IgD-negative memory B cell (primary cell): Measurements from ENCODE around the gene GDF10. TPM values are rescaled to one million over a fixed set of nuclear protein-coding genes. Genes with fewer than 3 reads are reported as not detected.

ENCODE experiments used
- H3K27ac Mint-ChIP-seq, 3 donors: one replicate each; pipeline ENCODE4 v1.8.0; 2020 to 2022; ENCODE audit warnings: mild to moderate bottlenecking in 3 of 3, mixed read lengths in 3 of 3, moderate library complexity in 1 of 3
- H3K27me3 Mint-ChIP-seq: one replicate; pipeline ENCODE4 v1.8.0; 2021; ENCODE audit warnings: mixed read lengths
- H3K36me3 Mint-ChIP-seq: one replicate; pipeline ENCODE4 v1.8.0; 2020; ENCODE audit warnings: mild to moderate bottlenecking, mixed read lengths
- H3K4me1 Mint-ChIP-seq, 3 donors: one replicate each; pipeline ENCODE4 v1.8.0; 2020 to 2022; ENCODE audit warnings: mixed read lengths in 3 of 3, mild to moderate bottlenecking in 1 of 3
- H3K4me3 Mint-ChIP-seq, 4 donors: one replicate each; pipeline ENCODE4 v1.8.0; 2020 to 2022; ENCODE audit warnings: mild to moderate bottlenecking in 4 of 4, mixed read lengths in 4 of 4, moderate library complexity in 3 of 4
- H3K9me3 Mint-ChIP-seq, 3 donors: one replicate each; pipeline ENCODE4 v1.8.0; 2020 to 2021; ENCODE audit warnings: mixed read lengths in 3 of 3, mild to moderate bottlenecking in 1 of 3
- polyA plus RNA-seq: library from polyadenylated mRNA; unstranded; fragments of 300-500 nt; fragmentation: Illumina TruSeq; gene quantifications from one replicate; pipeline ENCODE4 v1.2.3, GENCODE V29; 2021

Gene GDF10
- polyA plus RNA-seq, 1 donor from 2014 or later, result not detected

GRCh38 chr10:47336387-47337134 lies 36.6 kb downstream of the GDF10 start:
- Mint-ChIP-seq H3K4me1 (peaks cover 0 to 5% (median 4%) of the 10 kb centered on the region in 3 donors), H3K27me3 (peaks cover 20% of the 10 kb centered on the region), H3K27ac (no peak overlapping the region), H3K4me3 (no peak overlapping the region), H3K36me3 (no peaks in the 10 kb centered on the region), H3K9me3 (no peaks in the 10 kb centered on the region)

- Mint-ChIP-seq H3K27ac (no peak overlapping the region), H3K4me1 (peaks cover 0 to 5% (median 4%) of the 10 kb centered on the region in 3 donors), H3K9me3 (no peaks in the 10 kb centered on the region), H3K36me3 (no peaks in the 10 kb centered on the region), H3K4me3 (no peak overlapping the region), H3K27me3 (peaks cover 20% of the 10 kb centered on the region)
These were observed 37.3 kb downstream of the GDF10 start for GRCh38 chr10:47337310-47337709.

- Mint-ChIP-seq H3K4me3 (no peak overlapping the region), H3K9me3 (no peaks in the 10 kb centered on the region), H3K4me1 (peaks cover 0 to 5% (median 4%) of the 10 kb centered on the region in 3 donors), H3K36me3 (no peaks in the 10 kb centered on the region), H3K27me3 (peaks cover 20% of the 10 kb centered on the region), H3K27ac (peak overlapping the region in 1 of 3 donors; percentile 48)
These were observed 39.3 kb downstream of the GDF10 start for GRCh38 chr10:47339186-47339735.

GRCh38 chr10:47339759-47340607 lies 40.0 kb downstream of the GDF10 start:
- H3K36me3 Mint-ChIP-seq, result no peaks in the 10 kb centered on the region
- H3K27me3 Mint-ChIP-seq, result peaks cover 18% of the 10 kb centered on the region
- no peaks in the 10 kb centered on the region for H3K9me3 Mint-ChIP-seq
- peaks cover 0 to 5% (median 4%) of the 10 kb centered on the region in 3 donors for H3K4me1 Mint-ChIP-seq
- H3K27ac Mint-ChIP-seq, result peak overlapping the region in 1 of 3 donors; percentile 48
- peak overlapping the region in 2 of 4 donors; percentile 32 to 84 for H3K4me3 Mint-ChIP-seq

GRCh38 chr10:47340608-47341170 lies 40.7 kb downstream of the GDF10 start:
- Mint-ChIP-seq H3K9me3 (no peaks in the 10 kb centered on the region), H3K27ac (no peak overlapping the region), H3K27me3 (peaks cover 18% of the 10 kb centered on the region), H3K36me3 (no peaks in the 10 kb centered on the region), H3K4me1 (peaks cover 0 to 5% (median 4%) of the 10 kb centered on the region in 3 donors), H3K4me3 (peak overlapping the region in 1 of 4 donors; percentile 84)

- no peak overlapping the region for H3K4me3 Mint-ChIP-seq
- peaks cover 0 to 4% (median 3%) of the 10 kb centered on the region in 3 donors for H3K4me1 Mint-ChIP-seq
- no peak overlapping the region for H3K27ac Mint-ChIP-seq
- H3K27me3 Mint-ChIP-seq, result peaks cover 8% of the 10 kb centered on the region
- H3K36me3 Mint-ChIP-seq, result no peaks in the 10 kb centered on the region
- no peaks in the 10 kb centered on the region for H3K9me3 Mint-ChIP-seq
These were observed 45.2 kb downstream of the GDF10 start for GRCh38 chr10:47344996-47345870.

GRCh38 chr10:47346581-47347302 lies 46.7 kb downstream of the GDF10 start:
- no peaks in the 10 kb centered on the region for H3K4me1 Mint-ChIP-seq
- H3K27me3 Mint-ChIP-seq, result no peaks in the 10 kb centered on the region
- no peaks in the 10 kb centered on the region for H3K36me3 Mint-ChIP-seq
- H3K27ac Mint-ChIP-seq, result no peak overlapping the region
- no peak overlapping the region for H3K4me3 Mint-ChIP-seq
- H3K9me3 Mint-ChIP-seq, result no peaks in the 10 kb centered on the region

GRCh38 chr10:47347303-47347675 lies 47.3 kb downstream of the GDF10 start:
- Mint-ChIP-seq H3K4me3 (no peak overlapping the region), H3K27me3 (no peaks in the 10 kb centered on the region), H3K4me1 (no peaks in the 10 kb centered on the region), H3K9me3 (no peaks in the 10 kb centered on the region), H3K27ac (no peak overlapping the region), H3K36me3 (no peaks in the 10 kb centered on the region)

GRCh38 chr10:47348138-47348651 lies 48.2 kb downstream of the GDF10 start, which contains the start of gene RBP3:
Gene RBP3, plus strand, starts transcription at chr10:47348363. Its CDS starts 122 bp downstream, at chr10:47348485.
- no peaks in the 10 kb centered on the region for H3K36me3 Mint-ChIP-seq
- H3K9me3 Mint-ChIP-seq, result no peaks in the 10 kb centered on the region
- H3K4me1 Mint-ChIP-seq, result no peaks in the 10 kb centered on the region
- H3K27me3 Mint-ChIP-seq, result no peaks in the 10 kb centered on the region
- no peak within 1 kb of the TSS for H3K27ac Mint-ChIP-seq
- no peak within 1 kb of the TSS for H3K4me3 Mint-ChIP-seq

GRCh38 chr10:47348661-47349470 lies 48.9 kb downstream of the GDF10 start:
- no peaks in the 10 kb centered on the region for H3K4me1 Mint-ChIP-seq
- H3K9me3 Mint-ChIP-seq, result no peaks in the 10 kb centered on the region
- no peaks in the 10 kb centered on the region for H3K27me3 Mint-ChIP-seq
- no peak overlapping the region for H3K4me3 Mint-ChIP-seq
- H3K36me3 Mint-ChIP-seq, result no peaks in the 10 kb centered on the region
- H3K27ac Mint-ChIP-seq, result no peak overlapping the region

- H3K4me1 Mint-ChIP-seq, result no peaks in the 10 kb centered on the region
- no peak overlapping the region for H3K27ac Mint-ChIP-seq
These were observed 49.5 kb downstream of the GDF10 start for GRCh38 chr10:47349516-47349915.

GRCh38 chr10:47349941-47350371 lies 50.0 kb downstream of the GDF10 start:
- no peak overlapping the region for H3K4me3 Mint-ChIP-seq
- H3K27ac Mint-ChIP-seq, result no peak overlapping the region
- no peaks in the 10 kb centered on the region for H3K9me3 Mint-ChIP-seq

More at GRCh38 chr10:47349516-47349915, 49.5 kb downstream of the GDF10 start:
- Mint-ChIP-seq H3K36me3 (no peaks in the 10 kb centered on the region), H3K27me3 (no peaks in the 10 kb centered on the region), H3K9me3 (no peaks in the 10 kb centered on the region), H3K4me3 (no peak overlapping the region)

More at GRCh38 chr10:47349941-47350371, 50.0 kb downstream of the GDF10 start:
- no peaks in the 10 kb centered on the region for H3K4me1 Mint-ChIP-seq
- H3K36me3 Mint-ChIP-seq, result no peaks in the 10 kb centered on the region
- no peaks in the 10 kb centered on the region for H3K27me3 Mint-ChIP-seq
